Thyroid gland (tissue), 4 donors: Measurements from ENCODE around the gene ARL3. TPM values are rescaled to one million over a fixed set of nuclear protein-coding genes. Genes with fewer than 3 reads are reported as not detected.

ENCODE experiments used
- DNase-seq, 2 donors: peaks; one replicate each; pipeline ENCODE4 v3.0.0-alpha.2; 2019
- H3K27ac ChIP-seq, 3 donors: fragments of 200-600 bp; sonication (generic); 1 replicate in 2 of 3; 2 replicates in 1 of 3; pipeline ENCODE4 v1.5.1; 2016 to 2019; ENCODE audit warnings: mild to moderate bottlenecking in 1 of 3, moderate library complexity in 1 of 3
- H3K27me3 ChIP-seq: fragments of 200-600 bp; sonication (generic); one replicate; pipeline ENCODE4 v1.5.1; 2019
- H3K36me3 ChIP-seq, 2 donors: fragments of 200-600 bp; sonication (generic); one replicate each; pipeline ENCODE4 v1.5.1; 2016 to 2019
- H3K4me1 ChIP-seq, 2 donors: fragments of 200-600 bp; sonication (generic); one replicate each; pipeline ENCODE4 v1.5.1; 2017 to 2019
- H3K4me3 ChIP-seq, 3 donors: fragments of 200-600 bp; sonication (generic); replicated peaks in 1 of 3; 1 replicate in 2 of 3; 2 replicates in 1 of 3; pipeline ENCODE4 v1.5.1; 2016; ENCODE audit warnings: mild to moderate bottlenecking in 1 of 3
- H3K9me3 ChIP-seq: fragments of 200-600 bp; sonication (generic); one replicate; pipeline ENCODE4 v1.5.1; 2017
- POLR2A ChIP-seq, 2 donors: fragments of 450-650 bp; IDR thresholded peaks; one replicate each; pipeline ENCODE4 v1.6.1; 2017; ENCODE audit warnings: antibody characterized with exemption in 2 of 2, mild to moderate bottlenecking in 2 of 2, moderate library complexity in 1 of 2
- WGBS, 2 donors: methylation state at CpG; one replicate each; pipeline ENCODE4 v1.1.5; 2017; 5-methylcytosine and 5-hydroxymethylcytosine counted together
- intact Hi-C: fragments of 100-400 bp; cut with DNase I; formaldehyde crosslinking; loops from one replicate; pipeline ENCODE4 v1.15.1; 2023
- total RNA-seq, 4 donors: library from RNA; depleted of rRNA; stranded (reverse); fragments of >200 nt; gene quantifications; one replicate each; pipeline ENCODE4 v1.2.3, GENCODE V29; 2016
- TF ChIP-seq, protein P1 (sequence below), 6 experiments: fragments of 200-600 bp in 3 of 6; fragments of 450-650 bp in 3 of 6; sonication (generic) in 3 of 6; IDR thresholded peaks; one replicate each; pipeline ENCODE4 v1.5.1; 2016 to 2019; ENCODE audit warnings: antibody characterized with exemption in 6 of 6, mild to moderate bottlenecking in 2 of 6, inconsistent platforms in 1 of 6, moderate library complexity in 1 of 6

The ARL3 gene
- total RNA-seq, 4 donors from 2014 or later: 6.6 to 13.4 (median 10.2) TPM

DNA sequence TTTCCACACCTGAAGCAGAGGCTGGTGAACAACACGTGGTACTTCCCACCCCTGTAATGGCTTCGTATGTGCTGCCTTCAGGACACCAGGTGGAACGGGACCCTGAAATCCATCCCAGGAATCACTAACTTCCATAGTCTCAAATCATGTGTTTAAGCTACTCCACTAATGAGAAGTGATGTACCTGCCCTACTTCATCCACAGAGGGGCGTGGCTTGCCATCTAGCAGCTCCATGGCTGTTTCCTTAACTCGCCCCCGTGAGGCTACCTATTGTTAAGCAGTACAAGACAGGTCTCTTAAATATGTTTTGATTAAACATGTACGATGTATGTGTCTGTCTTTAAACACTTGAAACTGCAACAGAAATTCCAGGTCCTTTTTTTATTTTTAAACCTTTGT is 31.8 kb downstream of the ARL3 start:
- peak; percentile 83 to 87 for DNase-seq
- H3K9me3 ChIP-seq: no peaks in the 10 kb centered on the region
- 47 to 51% methylated on average over 7 of the region's 7 CpGs for WGBS, 2 donors
- intact Hi-C loops: no loop called here
- H3K4me3 ChIP-seq: no peak overlapping the region
- TF ChIP-seq POLR2A (IDR thresholded peaks at IDR 0.05): peak in 1 of 2 donors; percentile 34
- TF ChIP-seq, protein P1, sequence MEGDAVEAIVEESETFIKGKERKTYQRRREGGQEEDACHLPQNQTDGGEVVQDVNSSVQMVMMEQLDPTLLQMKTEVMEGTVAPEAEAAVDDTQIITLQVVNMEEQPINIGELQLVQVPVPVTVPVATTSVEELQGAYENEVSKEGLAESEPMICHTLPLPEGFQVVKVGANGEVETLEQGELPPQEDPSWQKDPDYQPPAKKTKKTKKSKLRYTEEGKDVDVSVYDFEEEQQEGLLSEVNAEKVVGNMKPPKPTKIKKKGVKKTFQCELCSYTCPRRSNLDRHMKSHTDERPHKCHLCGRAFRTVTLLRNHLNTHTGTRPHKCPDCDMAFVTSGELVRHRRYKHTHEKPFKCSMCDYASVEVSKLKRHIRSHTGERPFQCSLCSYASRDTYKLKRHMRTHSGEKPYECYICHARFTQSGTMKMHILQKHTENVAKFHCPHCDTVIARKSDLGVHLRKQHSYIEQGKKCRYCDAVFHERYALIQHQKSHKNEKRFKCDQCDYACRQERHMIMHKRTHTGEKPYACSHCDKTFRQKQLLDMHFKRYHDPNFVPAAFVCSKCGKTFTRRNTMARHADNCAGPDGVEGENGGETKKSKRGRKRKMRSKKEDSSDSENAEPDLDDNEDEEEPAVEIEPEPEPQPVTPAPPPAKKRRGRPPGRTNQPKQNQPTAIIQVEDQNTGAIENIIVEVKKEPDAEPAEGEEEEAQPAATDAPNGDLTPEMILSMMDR (IDR thresholded peaks at IDR 0.05): peak in 1 of 6 experiments; percentile 23
- H3K27ac ChIP-seq: peak overlapping the region; percentile 96 to 99 (median 97)
- H3K36me3 ChIP-seq: no peaks in the 10 kb centered on the region
- peaks cover 43 to 66% of the 10 kb centered on the region in 2 donors for H3K4me1 ChIP-seq
- no peaks in the 10 kb centered on the region for H3K27me3 ChIP-seq

DNA sequence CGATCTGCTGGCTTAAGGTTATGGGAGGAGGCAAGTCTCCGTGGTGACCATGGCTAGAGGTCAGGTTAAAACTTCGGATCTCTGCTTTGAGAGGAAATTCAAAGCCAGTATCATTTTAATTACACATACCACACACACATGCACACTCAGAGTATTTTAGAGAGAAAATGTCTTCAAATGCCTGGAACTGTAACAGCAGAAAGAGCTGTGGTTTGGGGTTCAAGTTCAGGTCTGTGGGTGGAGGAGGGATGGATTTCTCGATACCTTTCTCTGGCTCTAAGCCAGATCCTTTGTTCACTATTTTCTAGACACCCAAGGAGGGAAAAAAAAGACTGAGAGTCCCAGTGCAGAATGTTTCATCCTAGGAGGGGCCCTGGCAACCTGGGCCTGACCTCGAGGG is 32.5 kb downstream of the ARL3 start:
- Histone ChIP-seq H3K27ac (peak overlapping the region; percentile 96 to 99 (median 97)), H3K4me1 (peaks cover 50 to 73% of the 10 kb centered on the region in 2 donors), H3K9me3 (no peaks in the 10 kb centered on the region), H3K36me3 (no peaks in the 10 kb centered on the region), H3K4me3 (no peak overlapping the region), H3K27me3 (no peaks in the 10 kb centered on the region)
- TF ChIP-seq, protein P1 (IDR thresholded peaks at IDR 0.05): no peak
- TF ChIP-seq POLR2A (IDR thresholded peaks at IDR 0.05): no peak
- 82 to 85% methylated on average over 5 of the region's 5 CpGs for WGBS, 2 donors
- intact Hi-C loops: no loop called here
- DNase-seq: no peak

DNA sequence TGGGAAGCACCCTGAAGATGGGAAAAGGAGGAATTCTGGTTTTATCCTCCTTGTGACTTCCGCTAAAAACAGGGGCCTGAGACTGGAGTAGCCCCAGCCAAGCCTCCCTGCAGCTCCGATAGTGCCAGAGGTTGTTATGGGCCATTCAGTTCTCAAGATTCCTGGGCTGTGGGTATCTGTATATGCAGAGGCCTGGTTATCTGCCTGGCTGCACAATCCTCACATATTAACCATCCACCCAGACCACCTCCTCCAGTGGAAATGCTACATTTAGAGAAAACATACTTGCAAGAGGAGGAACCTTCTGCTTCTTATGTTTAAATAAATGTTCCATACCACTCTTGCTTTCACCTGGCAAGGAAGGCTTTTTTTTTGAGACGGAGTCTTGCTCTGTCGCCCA is 34.6 kb downstream of the ARL3 start:
- peaks cover 71 to 94% of the 10 kb centered on the region in 2 donors for H3K4me1 ChIP-seq
- DNase-seq: no peak
- H3K9me3 ChIP-seq: no peaks in the 10 kb centered on the region
- H3K27ac ChIP-seq: peak overlapping the region; percentile 94 to 99 (median 96)
- H3K4me3 ChIP-seq: no peak overlapping the region
- no peaks in the 10 kb centered on the region for H3K27me3 ChIP-seq
- no peak for TF ChIP-seq POLR2A (IDR thresholded peaks at IDR 0.05)
- intact Hi-C loops: no loop called here
- no peaks in the 10 kb centered on the region for H3K36me3 ChIP-seq
- WGBS, 2 donors: 66 to 79% methylated on average over 4 of the region's 4 CpGs

DNA sequence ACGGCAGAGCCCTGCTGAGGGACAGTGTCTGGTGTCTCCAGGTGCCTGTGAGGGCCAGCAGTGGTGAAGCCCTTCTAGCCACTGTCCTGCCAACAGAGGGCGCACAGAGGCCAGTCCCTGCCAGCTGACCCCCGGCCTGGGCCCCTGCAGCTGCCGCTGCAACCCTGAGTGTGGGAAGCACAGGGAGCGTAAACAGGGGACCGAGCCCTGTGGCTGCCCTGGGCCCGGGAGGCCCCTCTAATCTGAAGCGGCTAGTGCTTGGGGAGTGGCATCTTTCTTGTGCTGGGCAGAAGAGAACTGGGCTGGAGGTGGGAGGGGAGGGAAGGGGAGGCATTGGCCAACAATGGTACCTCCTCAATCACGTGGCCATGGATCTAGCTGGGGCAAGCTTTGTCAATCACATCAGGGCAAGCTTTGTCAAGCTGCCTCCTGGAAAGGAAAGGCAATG is 35.3 kb downstream of the ARL3 start:
- no peaks in the 10 kb centered on the region for H3K36me3 ChIP-seq
- intact Hi-C loops: no loop called here
- no peak overlapping the region for H3K4me3 ChIP-seq
- peak overlapping the region; percentile 94 to 99 (median 96) for H3K27ac ChIP-seq
- H3K4me1 ChIP-seq: peaks cover 77 to 96% of the 10 kb centered on the region in 2 donors
- 0 to 22% methylated on average over 1 to 9 of the region's 9 CpGs for WGBS, 2 donors
- no peaks in the 10 kb centered on the region for H3K27me3 ChIP-seq
- DNase-seq: peak; percentile 71 to 75
- no peaks in the 10 kb centered on the region for H3K9me3 ChIP-seq
- peak in 1 of 2 donors; percentile 20 for TF ChIP-seq POLR2A (IDR thresholded peaks at IDR 0.05)
- TF ChIP-seq, protein P1 (IDR thresholded peaks at IDR 0.05): peak in 5 of 6 experiments; percentile 32 to 69 (median 51)

DNA sequence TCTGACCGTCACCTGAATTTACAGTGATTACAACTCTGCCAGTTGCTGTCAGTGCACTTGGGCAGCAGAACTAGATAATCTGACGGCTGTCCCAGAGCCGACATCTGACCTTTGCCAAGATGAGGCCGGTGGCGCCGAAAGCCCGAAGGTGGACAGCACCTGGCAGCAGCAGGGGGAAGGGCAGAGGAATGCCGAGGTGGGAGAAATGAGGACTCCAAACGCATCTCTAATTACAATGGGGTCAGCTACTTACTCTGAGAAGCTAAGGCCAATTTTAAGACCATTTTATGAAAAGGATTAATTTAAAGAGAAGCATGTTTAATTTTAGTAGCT is 36.2 kb downstream of the ARL3 start:
- Histone ChIP-seq H3K4me1 (peaks cover 77 to 96% of the 10 kb centered on the region in 2 donors), H3K36me3 (no peaks in the 10 kb centered on the region), H3K4me3 (no peak overlapping the region), H3K9me3 (no peaks in the 10 kb centered on the region), H3K27me3 (no peaks in the 10 kb centered on the region), H3K27ac (peak overlapping the region; percentile 94 to 99 (median 96))
- WGBS, 2 donors: 61 to 73% methylated on average over 8 to 9 of the region's 9 CpGs
- intact Hi-C loops: no loop called here
- TF ChIP-seq, protein P1 (IDR thresholded peaks at IDR 0.05): no peak
- TF ChIP-seq POLR2A (IDR thresholded peaks at IDR 0.05): no peak
- no peak for DNase-seq
